Measurements from ENCODE around the gene RASA3. TPM values are rescaled to one million over a fixed set of nuclear protein-coding genes. Genes with fewer than 3 reads are reported as not detected.
A peak's percentile ranks its signal among the peaks of the same experiment; 100 is the strongest.

The RASA3 gene
- total RNA-seq, 1 donor from 2014 or later: 41.1 TPM

DNA sequence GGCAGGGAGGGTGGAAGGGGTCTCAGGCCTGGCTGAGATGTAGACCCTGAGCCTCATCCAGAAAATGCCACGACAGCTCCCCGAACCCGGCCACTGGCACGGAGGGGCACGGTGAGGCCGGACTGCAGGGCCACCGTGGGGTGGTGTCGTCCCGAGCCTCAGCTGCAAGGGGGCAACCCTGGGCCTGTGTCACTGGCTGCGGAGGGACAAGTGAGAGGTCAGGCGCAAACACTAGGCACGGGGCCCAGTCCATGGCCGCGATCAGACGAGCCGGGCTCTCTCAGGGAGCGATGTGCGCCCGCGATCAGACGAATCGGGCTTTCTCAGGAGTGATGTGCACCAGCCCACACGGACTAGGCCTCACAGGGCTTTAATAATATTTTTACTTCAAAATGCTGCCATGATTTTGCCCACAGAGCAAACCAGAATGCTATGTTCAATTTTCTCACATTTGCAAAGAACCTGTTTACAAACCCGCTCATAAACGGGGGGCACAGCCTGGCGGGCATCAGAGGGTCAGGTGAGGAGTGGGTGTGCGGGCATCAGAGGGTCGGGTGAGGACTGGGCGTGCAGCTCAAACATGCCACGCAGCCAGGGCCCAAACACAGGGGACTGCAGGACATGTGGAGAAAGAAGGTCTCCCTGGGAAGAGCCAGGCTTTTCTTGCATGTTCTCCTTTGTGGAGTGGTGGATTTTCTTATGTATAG lies 115.9 kb downstream of the RASA3 start:
- H3K4me3 Mint-ChIP-seq (ENCODE audit: unreplicated experiment): no peak overlapping the region

DNA sequence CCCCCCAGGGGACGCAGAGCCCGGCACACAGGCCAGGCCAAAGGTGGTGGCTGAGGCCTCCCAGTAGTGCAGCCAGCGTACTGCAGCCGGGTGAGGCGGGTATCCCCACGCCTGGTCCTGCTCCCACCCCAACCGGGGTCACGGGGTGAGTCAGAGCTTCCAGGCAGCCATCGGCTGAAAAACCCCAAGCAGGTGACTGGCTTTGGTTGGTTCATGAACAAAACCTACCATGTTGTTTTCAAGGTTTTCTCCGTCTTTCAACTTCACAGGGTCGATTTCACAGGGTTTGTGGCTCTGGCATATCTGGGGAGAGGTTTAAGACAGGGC lies 116.5 kb downstream of the RASA3 start:
- no peak for DNase-seq (ENCODE audit: low read depth)
- peaks cover 20% of the 10 kb centered on the region for H3K36me3 ChIP-seq (ENCODE audit: insufficient read depth, low read length)
- no peak overlapping the region for H3K9ac ChIP-seq (ENCODE audit: low read length)
- no peaks in the 10 kb centered on the region for H3K27me3 Mint-ChIP-seq (ENCODE audit: low read depth, unreplicated experiment)
- peaks cover 21% of the 10 kb centered on the region for H3K36me3 Mint-ChIP-seq (ENCODE audit: low read depth, unreplicated experiment)
- no peak overlapping the region for H2AFZ ChIP-seq (ENCODE audit: low read depth, low read length)
- H3K4me3 ChIP-seq (ENCODE audit: insufficient read depth, low read depth, low read length): no peak overlapping the region
- TF ChIP-seq, protein P1, sequence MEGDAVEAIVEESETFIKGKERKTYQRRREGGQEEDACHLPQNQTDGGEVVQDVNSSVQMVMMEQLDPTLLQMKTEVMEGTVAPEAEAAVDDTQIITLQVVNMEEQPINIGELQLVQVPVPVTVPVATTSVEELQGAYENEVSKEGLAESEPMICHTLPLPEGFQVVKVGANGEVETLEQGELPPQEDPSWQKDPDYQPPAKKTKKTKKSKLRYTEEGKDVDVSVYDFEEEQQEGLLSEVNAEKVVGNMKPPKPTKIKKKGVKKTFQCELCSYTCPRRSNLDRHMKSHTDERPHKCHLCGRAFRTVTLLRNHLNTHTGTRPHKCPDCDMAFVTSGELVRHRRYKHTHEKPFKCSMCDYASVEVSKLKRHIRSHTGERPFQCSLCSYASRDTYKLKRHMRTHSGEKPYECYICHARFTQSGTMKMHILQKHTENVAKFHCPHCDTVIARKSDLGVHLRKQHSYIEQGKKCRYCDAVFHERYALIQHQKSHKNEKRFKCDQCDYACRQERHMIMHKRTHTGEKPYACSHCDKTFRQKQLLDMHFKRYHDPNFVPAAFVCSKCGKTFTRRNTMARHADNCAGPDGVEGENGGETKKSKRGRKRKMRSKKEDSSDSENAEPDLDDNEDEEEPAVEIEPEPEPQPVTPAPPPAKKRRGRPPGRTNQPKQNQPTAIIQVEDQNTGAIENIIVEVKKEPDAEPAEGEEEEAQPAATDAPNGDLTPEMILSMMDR (IDR thresholded peaks at IDR 0.05; ENCODE audit: insufficient read depth, low read depth, low read length): no peak
- no peak for TF ChIP-seq EZH2 (IDR thresholded peaks at IDR 0.05; ENCODE audit: insufficient read depth, low read length)
- no peaks in the 10 kb centered on the region for H3K9me3 Mint-ChIP-seq (ENCODE audit: unreplicated experiment)
- H3K9me3 ChIP-seq (ENCODE audit: insufficient read depth, low read depth, low read length): no peaks in the 10 kb centered on the region
- H3K4me3 Mint-ChIP-seq (ENCODE audit: unreplicated experiment): no peak overlapping the region
- H3K27ac Mint-ChIP-seq (ENCODE audit: unreplicated experiment): no peak overlapping the region
- peaks cover 37% of the 10 kb centered on the region for H4K20me1 ChIP-seq (ENCODE audit: insufficient read depth, low read length)
- H3K27me3 ChIP-seq (ENCODE audit: insufficient read depth, low read length): no peaks in the 10 kb centered on the region
- H3K4me1 Mint-ChIP-seq (ENCODE audit: low read depth, unreplicated experiment): peaks cover 2% of the 10 kb centered on the region
- no peak overlapping the region for H3K27ac ChIP-seq (ENCODE audit: low read depth, low read length)
- H3K79me2 ChIP-seq (ENCODE audit: insufficient read depth, low read length): peaks cover 7% of the 10 kb centered on the region
- peaks cover 8% of the 10 kb centered on the region for H3K4me1 ChIP-seq (ENCODE audit: insufficient read depth, low read length)
- no peak overlapping the region for H3K4me2 ChIP-seq (ENCODE audit: low read length)
- no peak for FAIRE-seq

More for the DNA sequence above, 115.9 kb downstream of the RASA3 start:
- H2AFZ ChIP-seq (ENCODE audit: low read depth, low read length): no peak overlapping the region
- DNase-seq (ENCODE audit: low read depth): no peak
- H3K27me3 ChIP-seq (ENCODE audit: insufficient read depth, low read length): no peaks in the 10 kb centered on the region
- H3K4me3 ChIP-seq (ENCODE audit: insufficient read depth, low read depth, low read length): no peak overlapping the region
- H3K9me3 ChIP-seq (ENCODE audit: insufficient read depth, low read depth, low read length): no peaks in the 10 kb centered on the region
- TF ChIP-seq, protein P1 (IDR thresholded peaks at IDR 0.05; ENCODE audit: insufficient read depth, low read depth, low read length): no peak
- no peak for TF ChIP-seq EZH2 (IDR thresholded peaks at IDR 0.05; ENCODE audit: insufficient read depth, low read length)
- peaks cover 2% of the 10 kb centered on the region for H3K4me1 Mint-ChIP-seq (ENCODE audit: low read depth, unreplicated experiment)
- H3K27ac Mint-ChIP-seq (ENCODE audit: unreplicated experiment): peak overlapping the region; percentile 72
- no peak overlapping the region for H3K9ac ChIP-seq (ENCODE audit: low read length)
- no peak for FAIRE-seq
- no peak overlapping the region for H3K27ac ChIP-seq (ENCODE audit: low read depth, low read length)
- H4K20me1 ChIP-seq (ENCODE audit: insufficient read depth, low read length): peaks cover 40% of the 10 kb centered on the region
- peaks cover 7% of the 10 kb centered on the region for H3K79me2 ChIP-seq (ENCODE audit: insufficient read depth, low read length)
- peaks cover 8% of the 10 kb centered on the region for H3K4me1 ChIP-seq (ENCODE audit: insufficient read depth, low read length)
- H3K27me3 Mint-ChIP-seq (ENCODE audit: low read depth, unreplicated experiment): no peaks in the 10 kb centered on the region
- H3K4me2 ChIP-seq (ENCODE audit: low read length): no peak overlapping the region
- H3K36me3 ChIP-seq (ENCODE audit: insufficient read depth, low read length): peaks cover 23% of the 10 kb centered on the region
- H3K36me3 Mint-ChIP-seq (ENCODE audit: low read depth, unreplicated experiment): peaks cover 20% of the 10 kb centered on the region
- H3K9me3 Mint-ChIP-seq (ENCODE audit: unreplicated experiment): no peaks in the 10 kb centered on the region

Data from astrocyte (in vitro differentiated cells and primary cell).